Thyroid gland (tissue), 4 donors: ENCODE results near the gene EZH2. TPM values are rescaled to one million over a fixed set of nuclear protein-coding genes. Genes with fewer than 3 reads are reported as not detected.

ENCODE experiments used
- DNase-seq, 2 donors: peaks; one replicate each; pipeline ENCODE4 v3.0.0-alpha.2; 2019
- H3K27ac ChIP-seq, 3 donors: fragments of 200-600 bp; sonication (generic); 1 replicate in 2 of 3; 2 replicates in 1 of 3; pipeline ENCODE4 v1.5.1; 2016 to 2019; ENCODE audit warnings: mild to moderate bottlenecking in 1 of 3, moderate library complexity in 1 of 3
- H3K27me3 ChIP-seq: fragments of 200-600 bp; sonication (generic); one replicate; pipeline ENCODE4 v1.5.1; 2019
- H3K36me3 ChIP-seq, 2 donors: fragments of 200-600 bp; sonication (generic); one replicate each; pipeline ENCODE4 v1.5.1; 2016 to 2019
- H3K4me1 ChIP-seq, 2 donors: fragments of 200-600 bp; sonication (generic); one replicate each; pipeline ENCODE4 v1.5.1; 2017 to 2019
- H3K4me3 ChIP-seq, 3 donors: fragments of 200-600 bp; sonication (generic); replicated peaks in 1 of 3; 1 replicate in 2 of 3; 2 replicates in 1 of 3; pipeline ENCODE4 v1.5.1; 2016; ENCODE audit warnings: mild to moderate bottlenecking in 1 of 3
- H3K9me3 ChIP-seq: fragments of 200-600 bp; sonication (generic); one replicate; pipeline ENCODE4 v1.5.1; 2017
- CTCF ChIP-seq, 6 experiments: fragments of 200-600 bp in 3 of 6; fragments of 450-650 bp in 3 of 6; sonication (generic) in 3 of 6; IDR thresholded peaks; one replicate each; pipeline ENCODE4 v1.5.1; 2016 to 2019; ENCODE audit warnings: antibody characterized with exemption in 6 of 6, mild to moderate bottlenecking in 2 of 6, inconsistent platforms in 1 of 6, moderate library complexity in 1 of 6
- POLR2A ChIP-seq, 2 donors: fragments of 450-650 bp; IDR thresholded peaks; one replicate each; pipeline ENCODE4 v1.6.1; 2017; ENCODE audit warnings: antibody characterized with exemption in 2 of 2, mild to moderate bottlenecking in 2 of 2, moderate library complexity in 1 of 2
- WGBS, 2 donors: methylation state at CpG; one replicate each; pipeline ENCODE4 v1.1.5; 2017; 5-methylcytosine and 5-hydroxymethylcytosine counted together
- intact Hi-C: fragments of 100-400 bp; cut with DNase I; formaldehyde crosslinking; loops from one replicate; pipeline ENCODE4 v1.15.1; 2023
- total RNA-seq, 4 donors: library from RNA; depleted of rRNA; stranded (reverse); fragments of >200 nt; gene quantifications; one replicate each; pipeline ENCODE4 v1.2.3, GENCODE V29; 2016

EZH2 gene
- total RNA-seq, 4 donors from 2014 or later = 0.75 to 1.1 (median 0.86) TPM

DNA sequence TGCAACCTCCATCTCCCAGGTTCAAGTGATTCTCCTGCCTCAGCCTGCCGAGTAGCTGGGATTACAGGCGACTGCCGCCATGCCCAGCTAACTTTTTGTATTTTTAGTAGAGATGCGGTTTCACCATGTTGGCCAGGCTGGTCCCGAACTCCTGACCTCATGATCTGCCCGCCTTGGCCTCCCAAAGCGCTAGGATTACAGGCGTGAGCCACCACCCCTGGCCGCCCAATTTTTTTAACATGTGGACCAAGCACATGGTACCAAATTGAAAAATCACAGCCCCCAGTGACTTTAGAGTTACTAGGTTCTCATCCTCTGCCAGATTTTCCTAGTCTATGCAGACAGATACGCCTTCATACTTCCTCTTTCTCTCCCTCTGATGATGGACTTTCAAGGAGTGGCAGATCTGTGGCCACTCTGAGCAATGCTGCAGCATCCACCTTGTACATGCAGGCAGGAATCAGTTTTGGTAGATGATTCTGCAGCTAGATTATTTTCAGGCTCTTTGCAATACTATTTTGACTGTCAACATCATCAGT, 34.0 kb upstream of the EZH2 start:
- no peak for DNase-seq
- H3K9me3 ChIP-seq = no peaks in the 10 kb centered on the region
- intact Hi-C loops = no loop called here
- H3K4me1 ChIP-seq = no peaks in the 10 kb centered on the region
- WGBS, 2 donors = 90 to 94% methylated on average over 10 of the region's 10 CpGs
- H3K36me3 ChIP-seq = no peaks in the 10 kb centered on the region
- TF ChIP-seq POLR2A (IDR thresholded peaks at IDR 0.05) = no peak
- no peak for TF ChIP-seq CTCF (IDR thresholded peaks at IDR 0.05)
- no peak overlapping the region for H3K4me3 ChIP-seq
- no peak overlapping the region for H3K27ac ChIP-seq
- no peaks in the 10 kb centered on the region for H3K27me3 ChIP-seq

- Histone ChIP-seq H3K27ac (no peak overlapping the region), H3K4me1 (no peaks in the 10 kb centered on the region), H3K27me3 (no peaks in the 10 kb centered on the region), H3K4me3 (no peak overlapping the region), H3K9me3 (no peaks in the 10 kb centered on the region), H3K36me3 (no peaks in the 10 kb centered on the region)
- no peak for TF ChIP-seq POLR2A (IDR thresholded peaks at IDR 0.05)
- no peak for TF ChIP-seq CTCF (IDR thresholded peaks at IDR 0.05)
- DNase-seq = no peak
- intact Hi-C loops = no loop called here
- WGBS, 2 donors = 30 to 54% methylated on average over 1 of the region's 1 CpG
These were observed 32.1 kb upstream of the EZH2 start for GRCh38 chr7:148916186-148916585.

DNA sequence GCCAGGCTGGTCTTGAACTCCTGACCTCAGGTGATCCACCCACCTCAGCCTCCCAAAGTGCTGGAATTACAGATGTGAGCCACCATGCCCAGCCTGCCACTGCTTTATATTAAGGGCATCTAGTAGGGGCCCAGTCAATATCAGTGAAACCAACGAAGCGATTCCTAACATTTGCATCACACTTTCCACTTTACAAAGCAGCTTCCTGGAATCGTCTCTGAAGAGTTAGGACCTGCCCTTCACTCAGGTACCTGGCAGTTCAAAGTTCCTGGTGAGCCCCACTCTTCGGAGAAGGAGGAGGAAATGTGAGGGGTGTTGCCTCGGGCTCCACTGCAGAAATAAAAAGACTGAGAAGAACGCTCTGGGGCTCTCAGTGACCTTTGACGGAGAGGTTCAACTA, 31.1 kb upstream of the EZH2 start:
- no peak for TF ChIP-seq POLR2A (IDR thresholded peaks at IDR 0.05)
- no peak for TF ChIP-seq CTCF (IDR thresholded peaks at IDR 0.05)
- Histone ChIP-seq H3K9me3 (no peaks in the 10 kb centered on the region), H3K4me3 (no peak overlapping the region), H3K27me3 (no peaks in the 10 kb centered on the region), H3K4me1 (no peaks in the 10 kb centered on the region), H3K27ac (no peak overlapping the region), H3K36me3 (no peaks in the 10 kb centered on the region)
- no peak for DNase-seq
- intact Hi-C loops = no loop called here
- 77 to 84% methylated on average over 7 of the region's 7 CpGs for WGBS, 2 donors

GRCh38 chr7:148914208-148914777, 30.2 kb upstream of the EZH2 start:
- no peak for DNase-seq

More at GRCh38 chr7:148914208-148914777, 30.2 kb upstream of the EZH2 start:
- 61 to 89% methylated on average over 6 to 8 of the region's 10 CpGs for WGBS, 2 donors
- Histone ChIP-seq H3K9me3 (no peaks in the 10 kb centered on the region), H3K4me1 (no peaks in the 10 kb centered on the region), H3K4me3 (no peak overlapping the region), H3K36me3 (no peaks in the 10 kb centered on the region), H3K27ac (no peak overlapping the region), H3K27me3 (no peaks in the 10 kb centered on the region)
- TF ChIP-seq POLR2A (IDR thresholded peaks at IDR 0.05) (no peak), CTCF (IDR thresholded peaks at IDR 0.05) (no peak)
- intact Hi-C loops = no loop called here
